Dendritic cell treated with granulocyte-macrophage colony-stimulating factor and Interleukin-4, amounts not matched to agents 40 ng/mL and 50 ng/mL, for 4 days (primary cell): ENCODE results near the gene ETV3L.

Experiments
- H3K27ac Mint-ChIP-seq: one replicate; pipeline ENCODE4 v1.8.0; 2022; ENCODE audit warnings: mild to moderate bottlenecking, mixed read lengths
- H3K27me3 Mint-ChIP-seq: one replicate; pipeline ENCODE4 v1.8.0; 2022; ENCODE audit warnings: mild to moderate bottlenecking, mixed read lengths
- H3K36me3 Mint-ChIP-seq: one replicate; pipeline ENCODE4 v1.8.0; 2022; ENCODE audit warnings: low read depth, mixed read lengths
- H3K4me1 Mint-ChIP-seq: one replicate; pipeline ENCODE4 v1.8.0; 2022; ENCODE audit warnings: low read depth, mixed read lengths
- H3K4me3 Mint-ChIP-seq: one replicate; pipeline ENCODE4 v1.8.0; 2022; ENCODE audit warnings: mild to moderate bottlenecking, moderate library complexity, mixed read lengths
- H3K9me3 Mint-ChIP-seq: one replicate; pipeline ENCODE4 v1.8.0; 2022; ENCODE audit warnings: mixed read lengths
- intact Hi-C: fragments of 100-400 bp; cut with micrococcal nuclease; formaldehyde crosslinking; loops from one replicate; pipeline ENCODE4 v1.15.0; 2022

The ETV3L gene

GRCh38 chr1:157137408-157138219, 38.0 kb upstream of the ETV3L start:
- Mint-ChIP-seq H3K27me3 (no peaks in the 10 kb centered on the region), H3K4me3 (peak overlapping the region; percentile 95), H3K9me3 (no peaks in the 10 kb centered on the region), H3K36me3 (peaks cover 61% of the 10 kb centered on the region), H3K27ac (peak overlapping the region; percentile 94), H3K4me1 (peaks cover 65% of the 10 kb centered on the region)
- intact Hi-C loops, result loop anchor here (1.0 to 2.0 kb wide), 2 partner anchors 17 to 31 kb away; no protein-coding TSS in a partner anchor

GRCh38 chr1:157137046-157137407, 37.4 kb upstream of the ETV3L start:
- H3K36me3 Mint-ChIP-seq, result peaks cover 67% of the 10 kb centered on the region
- no peaks in the 10 kb centered on the region for H3K27me3 Mint-ChIP-seq
- H3K4me3 Mint-ChIP-seq, result peak overlapping the region; percentile 95
- intact Hi-C loops, result loop anchor here (1.0 kb wide), 1 partner anchor 31 kb away; no protein-coding TSS in a partner anchor
- H3K9me3 Mint-ChIP-seq, result no peaks in the 10 kb centered on the region
- H3K27ac Mint-ChIP-seq, result peak overlapping the region; percentile 94
- peaks cover 60% of the 10 kb centered on the region for H3K4me1 Mint-ChIP-seq

- intact Hi-C loops, result no loop called here
Measured at GRCh38 chr1:157136133-157136532, 36.5 kb upstream of the ETV3L start.

GRCh38 chr1:157135646-157136045, 36.0 kb upstream of the ETV3L start:
- peaks cover 51% of the 10 kb centered on the region for H3K4me1 Mint-ChIP-seq
- H3K36me3 Mint-ChIP-seq, result peaks cover 77% of the 10 kb centered on the region
- H3K4me3 Mint-ChIP-seq, result peak overlapping the region; percentile 28
- no peaks in the 10 kb centered on the region for H3K9me3 Mint-ChIP-seq
- no peak overlapping the region for H3K27ac Mint-ChIP-seq
- intact Hi-C loops, result no loop called here
- H3K27me3 Mint-ChIP-seq, result no peaks in the 10 kb centered on the region

More at GRCh38 chr1:157136133-157136532, 36.5 kb upstream of the ETV3L start:
- H3K4me1 Mint-ChIP-seq, result peaks cover 56% of the 10 kb centered on the region
- peak overlapping the region; percentile 52 for H3K4me3 Mint-ChIP-seq
- H3K27ac Mint-ChIP-seq, result peak overlapping the region; percentile 94
- H3K36me3 Mint-ChIP-seq, result peaks cover 76% of the 10 kb centered on the region
- no peaks in the 10 kb centered on the region for H3K9me3 Mint-ChIP-seq
- no peaks in the 10 kb centered on the region for H3K27me3 Mint-ChIP-seq

- intact Hi-C loops, result no loop called here
- Mint-ChIP-seq H3K27me3 (no peaks in the 10 kb centered on the region), H3K9me3 (no peaks in the 10 kb centered on the region), H3K27ac (no peak overlapping the region), H3K4me3 (peak overlapping the region; percentile 28), H3K4me1 (peaks cover 47% of the 10 kb centered on the region), H3K36me3 (peaks cover 77% of the 10 kb centered on the region)
Measured at GRCh38 chr1:157135070-157135469, 35.5 kb upstream of the ETV3L start.

GRCh38 chr1:157134442-157134841, 34.8 kb upstream of the ETV3L start:
- no peak overlapping the region for H3K4me3 Mint-ChIP-seq
- intact Hi-C loops, result no loop called here
- H3K27me3 Mint-ChIP-seq, result no peaks in the 10 kb centered on the region
- H3K4me1 Mint-ChIP-seq, result peaks cover 47% of the 10 kb centered on the region
- no peak overlapping the region for H3K27ac Mint-ChIP-seq
- H3K36me3 Mint-ChIP-seq, result peaks cover 77% of the 10 kb centered on the region
- no peaks in the 10 kb centered on the region for H3K9me3 Mint-ChIP-seq

GRCh38 chr1:157133426-157133825, 33.8 kb upstream of the ETV3L start:
- H3K9me3 Mint-ChIP-seq, result no peaks in the 10 kb centered on the region
- H3K36me3 Mint-ChIP-seq, result peaks cover 75% of the 10 kb centered on the region
- intact Hi-C loops, result no loop called here
- H3K27me3 Mint-ChIP-seq, result no peaks in the 10 kb centered on the region
- H3K27ac Mint-ChIP-seq, result no peak overlapping the region
- H3K4me1 Mint-ChIP-seq, result peaks cover 39% of the 10 kb centered on the region
- no peak overlapping the region for H3K4me3 Mint-ChIP-seq

GRCh38 chr1:157132616-157133167, 33.1 kb upstream of the ETV3L start:
- peaks cover 75% of the 10 kb centered on the region for H3K36me3 Mint-ChIP-seq
- intact Hi-C loops, result no loop called here
- no peaks in the 10 kb centered on the region for H3K9me3 Mint-ChIP-seq
- no peak overlapping the region for H3K4me3 Mint-ChIP-seq
- no peak overlapping the region for H3K27ac Mint-ChIP-seq
- H3K27me3 Mint-ChIP-seq, result no peaks in the 10 kb centered on the region
- peaks cover 44% of the 10 kb centered on the region for H3K4me1 Mint-ChIP-seq

GRCh38 chr1:157132111-157132510, 32.5 kb upstream of the ETV3L start:
- Mint-ChIP-seq H3K4me1 (peaks cover 44% of the 10 kb centered on the region), H3K9me3 (no peaks in the 10 kb centered on the region), H3K27ac (no peak overlapping the region), H3K4me3 (no peak overlapping the region), H3K27me3 (no peaks in the 10 kb centered on the region), H3K36me3 (peaks cover 75% of the 10 kb centered on the region)
- intact Hi-C loops, result no loop called here

GRCh38 chr1:157131281-157131680, 31.7 kb upstream of the ETV3L start:
- H3K9me3 Mint-ChIP-seq, result no peaks in the 10 kb centered on the region
- intact Hi-C loops, result no loop called here
- H3K27ac Mint-ChIP-seq, result no peak overlapping the region
- H3K4me3 Mint-ChIP-seq, result no peak overlapping the region
- no peaks in the 10 kb centered on the region for H3K27me3 Mint-ChIP-seq
- H3K36me3 Mint-ChIP-seq, result peaks cover 78% of the 10 kb centered on the region
- peaks cover 40% of the 10 kb centered on the region for H3K4me1 Mint-ChIP-seq

- peaks cover 80% of the 10 kb centered on the region for H3K36me3 Mint-ChIP-seq
- no peaks in the 10 kb centered on the region for H3K27me3 Mint-ChIP-seq
- intact Hi-C loops, result no loop called here
- H3K9me3 Mint-ChIP-seq, result no peaks in the 10 kb centered on the region
- peaks cover 42% of the 10 kb centered on the region for H3K4me1 Mint-ChIP-seq
- no peak overlapping the region for H3K27ac Mint-ChIP-seq
- no peak overlapping the region for H3K4me3 Mint-ChIP-seq
Measured at GRCh38 chr1:157124855-157125254, 25.2 kb upstream of the ETV3L start.

- intact Hi-C loops, result no loop called here
- peak overlapping the region; percentile 38 for H3K27ac Mint-ChIP-seq
- peaks cover 39% of the 10 kb centered on the region for H3K36me3 Mint-ChIP-seq
- no peak overlapping the region for H3K4me3 Mint-ChIP-seq
- peaks cover 39% of the 10 kb centered on the region for H3K4me1 Mint-ChIP-seq
- no peaks in the 10 kb centered on the region for H3K9me3 Mint-ChIP-seq
- peaks cover 3% of the 10 kb centered on the region for H3K27me3 Mint-ChIP-seq
Measured at GRCh38 chr1:157119448-157119847, 19.8 kb upstream of the ETV3L start.

- peaks cover 35% of the 10 kb centered on the region for H3K36me3 Mint-ChIP-seq
- no peak overlapping the region for H3K4me3 Mint-ChIP-seq
- H3K27ac Mint-ChIP-seq, result peak overlapping the region; percentile 38
- peaks cover 39% of the 10 kb centered on the region for H3K4me1 Mint-ChIP-seq
- intact Hi-C loops, result no loop called here
- H3K9me3 Mint-ChIP-seq, result no peaks in the 10 kb centered on the region
- H3K27me3 Mint-ChIP-seq, result peaks cover 3% of the 10 kb centered on the region
Measured at GRCh38 chr1:157119008-157119407, 19.4 kb upstream of the ETV3L start.

GRCh38 chr1:157117527-157118057, 18.0 kb upstream of the ETV3L start:
- Mint-ChIP-seq H3K27ac (no peak overlapping the region), H3K27me3 (peaks cover 3% of the 10 kb centered on the region), H3K36me3 (peaks cover 21% of the 10 kb centered on the region), H3K4me1 (peaks cover 39% of the 10 kb centered on the region), H3K9me3 (no peaks in the 10 kb centered on the region), H3K4me3 (no peak overlapping the region)
- intact Hi-C loops, result no loop called here
